Cerebellar nuclear complex (tissue), 1 donor: ENCODE results near the gene RPTOR.
"Not testable (repeated sequence)": the region's sequence is repeated elsewhere in the genome, so short reads cannot be mapped to it uniquely, and the experiment has no call there.

Experiments used
- DNase-seq, 2 experiments: peaks; one replicate each; lab custom pipeline; 2025; lab: John Stamatoyannopoulos, UW

The RPTOR gene

DNA sequence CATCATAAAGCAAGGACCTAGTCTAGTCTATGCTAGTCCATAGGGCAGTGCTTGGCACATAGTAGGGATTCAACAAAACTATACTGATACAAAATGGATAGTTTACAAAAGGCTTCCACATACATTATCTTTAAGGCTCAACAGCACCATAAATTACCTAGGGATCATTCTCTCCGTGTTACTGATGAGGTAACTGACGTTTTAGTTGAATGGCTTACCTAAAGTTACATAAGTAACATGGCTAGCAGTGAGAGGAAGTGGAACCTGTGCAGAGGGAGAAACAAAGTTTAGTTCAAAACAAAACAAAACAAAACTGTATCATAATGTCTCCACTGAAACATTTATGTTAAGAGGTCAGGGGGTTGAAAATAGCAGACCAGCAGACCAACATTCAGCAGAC lies 7.9 kb downstream of the RPTOR start:
- no peak for DNase-seq

- no peak for DNase-seq
Observed at GRCh38 chr17:80555266-80555665, 10.6 kb downstream of the RPTOR start.

DNA sequence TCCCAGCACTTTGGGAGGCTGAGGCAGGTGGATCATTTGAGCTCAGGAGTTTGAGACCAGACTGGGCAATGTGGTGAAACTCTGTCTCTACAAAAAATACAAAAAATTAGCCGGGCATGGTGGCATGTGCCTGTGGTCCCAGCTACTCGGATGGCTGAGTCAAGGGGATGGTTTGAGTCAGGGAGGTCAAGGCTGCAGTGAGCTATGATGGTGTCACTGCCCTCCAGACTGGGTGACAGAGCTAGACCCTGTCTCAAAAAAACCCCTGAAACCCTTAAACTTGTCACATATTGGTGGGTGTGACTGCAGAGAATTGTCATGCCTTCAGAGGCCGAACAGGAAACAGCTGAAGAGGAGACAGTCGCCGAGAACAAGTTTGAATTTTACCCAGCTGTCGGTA lies 13.4 kb downstream of the RPTOR start:
- no peak for DNase-seq

DNA sequence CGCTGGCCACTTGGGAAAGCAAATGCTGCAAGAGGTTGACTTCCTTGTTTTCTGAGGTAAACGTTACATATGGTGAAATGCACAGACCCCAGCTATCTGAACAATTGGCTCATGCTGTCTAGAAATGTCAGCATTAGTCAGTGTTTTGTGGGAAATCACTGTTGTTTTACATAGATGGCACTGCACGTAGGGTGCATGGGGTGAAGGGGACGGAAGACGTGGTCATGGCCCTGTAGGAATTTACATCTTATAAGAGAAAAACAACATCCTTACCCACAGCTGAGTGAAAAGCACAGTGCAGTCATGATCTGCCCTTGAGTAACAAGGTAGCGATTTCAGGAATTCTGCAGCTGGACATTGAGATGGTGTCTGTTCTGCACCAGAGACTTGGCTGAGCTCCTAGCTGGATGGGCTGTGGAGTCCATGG lies 15.2 kb downstream of the RPTOR start:
- no peak for DNase-seq

GRCh38 chr17:80561541-80562114 lies 17.0 kb downstream of the RPTOR start:
- DNase-seq = no peak

GRCh38 chr17:80564545-80564944 lies 19.9 kb downstream of the RPTOR start:
- DNase-seq = no peak

GRCh38 chr17:80565343-80566053 lies 20.9 kb downstream of the RPTOR start:
- DNase-seq = no peak

DNA sequence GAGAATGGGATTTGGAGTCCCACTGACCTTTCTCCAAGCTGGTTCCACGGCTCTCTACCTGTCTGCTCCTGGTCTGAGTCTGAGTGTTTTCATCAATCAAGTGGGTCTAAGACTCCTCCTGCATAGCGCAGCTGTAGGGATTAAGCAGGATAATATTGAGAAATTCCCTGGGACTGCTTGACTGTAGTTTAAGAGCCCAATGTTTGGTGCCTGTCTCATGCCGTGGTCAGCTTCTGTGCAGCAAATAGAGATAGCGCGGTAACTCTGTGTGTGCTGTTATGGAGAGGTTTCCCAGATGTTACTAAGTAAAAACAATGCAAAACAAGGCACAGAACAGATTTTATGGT lies 21.4 kb downstream of the RPTOR start:
- no peak for DNase-seq

- no peak for DNase-seq
Observed at GRCh38 chr17:80568246-80568645, 23.6 kb downstream of the RPTOR start.

GRCh38 chr17:80569924-80570323 lies 25.3 kb downstream of the RPTOR start:
- no peak for DNase-seq

- DNase-seq = no peak
Observed at GRCh38 chr17:80573701-80574100, 29.1 kb downstream of the RPTOR start.

DNA sequence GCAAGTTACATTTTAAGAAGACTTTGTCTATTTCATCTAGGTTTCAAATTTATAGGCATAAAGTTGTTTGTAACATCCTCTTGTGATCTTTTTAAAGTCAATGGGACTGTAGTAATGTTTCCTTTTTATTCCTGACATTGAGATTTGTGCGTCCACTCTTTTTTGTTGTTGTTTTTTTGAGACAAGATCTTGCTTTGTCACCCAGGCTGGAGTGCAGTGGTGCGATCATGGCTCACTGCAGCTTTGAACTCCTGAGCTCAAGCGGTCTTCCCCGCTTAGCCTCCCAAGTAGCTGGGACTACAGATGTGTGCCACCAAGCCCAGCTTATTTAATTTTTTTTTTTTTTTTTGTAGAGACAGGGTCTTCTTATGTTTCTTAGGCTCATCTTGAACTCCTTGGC lies 29.9 kb downstream of the RPTOR start:
- DNase-seq = no peak

DNA sequence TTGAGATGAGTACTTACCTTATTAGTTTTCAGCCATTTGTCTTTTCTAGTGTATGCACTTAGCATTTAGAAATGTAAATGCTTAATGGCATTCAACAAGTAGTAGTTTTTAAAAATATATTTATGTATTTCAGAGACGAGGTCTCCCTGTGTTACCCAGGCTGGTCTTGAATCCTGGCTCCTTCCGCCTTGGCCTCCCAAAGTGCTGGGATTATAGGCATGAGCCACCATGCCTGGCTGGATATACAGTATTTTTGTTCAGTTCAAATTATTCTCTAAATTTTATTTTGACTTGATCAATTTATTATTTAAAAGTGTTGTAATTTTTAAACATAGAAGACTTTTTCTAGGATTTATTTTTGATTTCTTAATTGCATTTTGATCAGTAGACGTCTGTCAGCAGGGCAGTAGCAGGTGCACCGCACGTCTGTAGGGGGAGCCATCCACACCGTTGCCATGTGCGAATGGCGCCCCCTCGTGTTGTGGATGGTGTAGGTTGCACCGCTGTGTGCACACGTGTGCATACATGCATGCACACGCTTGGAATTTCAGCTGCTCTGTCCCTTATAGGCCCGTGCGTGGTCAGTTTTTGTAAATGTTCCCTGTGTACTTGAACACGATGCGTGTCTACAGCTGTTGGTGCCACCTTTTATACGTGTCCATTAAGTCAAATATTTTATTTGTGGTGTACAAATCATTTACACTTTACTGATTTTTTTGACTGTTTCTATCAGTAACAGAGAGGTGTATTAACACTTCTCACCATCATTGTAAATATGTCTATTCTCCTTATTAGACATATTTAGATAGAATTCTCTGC lies 30.6 kb downstream of the RPTOR start:
- DNase-seq = no peak

- DNase-seq = no peak
Observed at GRCh38 chr17:80577876-80578570, 33.4 kb downstream of the RPTOR start.

DNA sequence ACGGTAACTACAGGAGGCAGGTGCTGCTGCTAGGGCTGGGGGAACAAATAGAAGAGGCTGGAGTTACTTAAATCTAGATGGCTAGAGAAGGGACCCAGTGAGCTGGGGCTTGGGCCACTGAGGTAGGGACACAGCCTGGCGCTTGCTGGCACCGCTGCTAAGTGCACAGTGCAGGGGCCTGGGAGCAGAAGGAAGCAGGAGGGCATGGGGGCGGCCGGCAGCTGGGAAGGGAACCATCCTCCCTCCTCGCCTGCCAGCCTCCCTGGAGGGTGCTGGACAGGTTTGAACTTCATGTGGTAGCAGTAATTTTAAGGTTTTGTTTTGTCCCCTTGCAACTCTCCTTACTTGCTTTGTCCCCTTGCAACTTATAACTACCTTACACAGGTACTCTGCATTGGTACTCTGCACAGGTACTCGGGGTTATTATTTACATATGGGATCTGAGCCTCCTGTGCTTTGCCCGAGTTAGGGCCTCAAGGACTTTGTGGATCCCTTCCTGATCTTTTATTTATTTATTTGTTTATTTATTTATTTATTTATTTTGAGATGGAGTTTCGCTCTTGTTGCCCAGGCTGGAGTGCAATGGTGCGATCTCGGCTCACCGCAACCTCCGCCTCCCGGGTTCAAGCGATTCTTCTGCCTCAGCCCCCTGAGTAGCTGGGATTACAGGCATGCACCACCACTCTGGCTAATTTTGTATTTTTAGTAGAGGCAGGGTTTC lies 34.2 kb downstream of the RPTOR start:
- DNase-seq = not testable (repeated sequence)

DNA sequence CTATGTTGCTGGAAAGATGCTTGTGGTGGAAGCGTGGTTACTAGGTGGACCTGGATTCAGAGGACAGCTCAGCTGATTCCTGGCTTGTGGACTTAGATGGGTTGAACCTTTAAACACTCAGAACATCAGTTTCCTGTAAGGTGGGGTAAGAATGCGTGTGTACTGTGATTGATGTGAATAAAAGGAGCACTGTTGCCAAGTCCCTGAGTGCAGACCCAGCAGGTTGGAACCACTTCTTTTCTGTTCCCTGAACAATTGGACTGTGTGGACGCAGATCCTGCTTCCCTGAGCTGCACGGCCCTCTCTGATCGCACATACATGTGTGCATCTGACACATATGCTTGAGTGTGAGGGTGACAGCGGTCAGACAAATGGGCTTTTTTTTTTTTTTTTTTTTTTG lies 37.5 kb downstream of the RPTOR start:
- DNase-seq = no peak

- no peak for DNase-seq
Observed at GRCh38 chr17:80584176-80584905, 39.7 kb downstream of the RPTOR start.

DNA sequence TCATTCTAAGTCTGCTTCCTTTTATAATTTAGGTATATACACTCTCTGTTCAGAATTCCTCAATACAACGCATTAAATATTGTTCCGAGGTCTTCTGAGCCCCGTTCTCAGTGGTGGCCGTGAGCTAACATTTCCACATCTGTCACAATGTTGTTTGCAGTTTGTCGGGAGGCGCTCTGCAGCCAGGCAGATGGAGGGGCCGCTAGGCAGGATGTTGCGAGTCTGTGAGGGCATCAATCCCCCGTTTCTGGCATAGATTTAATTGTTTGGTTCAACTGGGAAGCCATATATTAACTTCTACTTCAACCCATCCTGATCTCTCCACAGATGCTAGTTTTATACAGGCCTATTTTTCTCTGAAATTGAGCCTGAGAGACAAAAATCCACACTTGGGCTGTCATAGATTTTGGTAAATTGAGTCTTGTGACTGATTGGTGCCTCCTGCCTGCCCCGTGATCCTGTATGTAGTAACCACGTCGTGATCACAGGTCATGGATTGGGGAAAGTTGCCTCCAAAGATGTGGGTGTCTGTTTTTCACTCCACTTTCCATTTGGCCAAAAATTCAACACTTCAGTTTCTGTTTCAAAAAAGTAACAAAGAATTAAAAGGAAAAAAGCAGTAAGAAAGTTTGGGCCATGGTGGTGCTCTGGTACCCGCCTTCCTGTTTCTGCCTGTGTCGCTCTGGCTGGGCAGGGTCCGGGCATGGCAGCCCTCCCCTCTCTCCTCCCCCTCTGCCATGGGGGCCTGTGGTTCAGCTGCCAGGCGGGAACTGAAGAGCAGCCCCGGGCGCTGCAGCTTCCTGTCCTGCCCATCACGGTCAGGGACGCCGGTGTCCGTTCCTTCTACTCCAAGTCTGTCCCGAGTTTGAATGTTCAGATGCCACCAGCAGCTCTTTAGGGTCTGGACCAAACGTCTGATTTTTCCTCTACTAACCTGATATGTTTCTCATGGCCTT lies 41.5 kb downstream of the RPTOR start:
- no peak for DNase-seq

- no peak for DNase-seq
Observed at GRCh38 chr17:80586846-80587228, 42.2 kb downstream of the RPTOR start.
